HG02678 (cell line): ENCODE measurements around the gene ACADS.
"Not testable (repeated sequence)": the region's sequence is repeated elsewhere in the genome, so short reads cannot be mapped to it uniquely, and the experiment has no call there.

Source experiments
- ATAC-seq: cut with Tn5 transposase; IDR thresholded peaks from one replicate; pipeline ENCODE4 v1.9.1; 2021; ENCODE audit warnings: mild to moderate bottlenecking, moderate library complexity; ENCODE audit not compliant: unreplicated experiment

ACADS gene

DNA sequence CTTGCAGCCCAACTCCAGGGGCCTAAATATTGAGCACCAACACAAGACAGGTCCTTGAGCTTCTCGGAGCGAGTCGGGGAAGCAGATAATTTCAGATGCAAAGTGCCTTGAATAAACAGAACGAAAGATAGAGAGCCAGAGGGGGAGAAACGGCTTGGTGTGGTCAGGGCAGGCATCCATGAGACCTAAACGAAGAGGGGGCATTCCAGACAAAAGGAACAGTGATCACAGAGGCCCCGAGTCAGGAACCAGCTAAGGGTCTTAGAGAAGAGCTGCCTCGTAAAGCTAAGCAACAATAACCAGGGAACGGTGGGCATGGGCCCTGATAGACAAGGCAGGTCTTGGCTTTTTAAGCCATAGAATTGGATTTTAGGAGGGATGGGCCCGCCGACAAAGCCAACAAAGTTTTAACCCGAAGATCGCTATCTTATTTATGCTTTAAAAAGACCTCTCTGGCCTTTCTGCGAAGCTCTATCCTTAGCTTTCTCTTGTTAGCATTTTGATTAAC lies 421 bp upstream of the ACADS start:
- ATAC-seq: no peak

- no peak for ATAC-seq
These were observed 826 bp downstream of the ACADS start for GRCh38 chr12:120726510-120726793.

GRCh38 chr12:120726961-120727360 lies 1.3 kb downstream of the ACADS start:
- ATAC-seq: no peak

GRCh38 chr12:120732198-120732597 lies 6.6 kb downstream of the ACADS start:
- ATAC-seq: not testable (repeated sequence)

- no peak for ATAC-seq
These were observed 7.9 kb downstream of the ACADS start for GRCh38 chr12:120733574-120733973.

DNA sequence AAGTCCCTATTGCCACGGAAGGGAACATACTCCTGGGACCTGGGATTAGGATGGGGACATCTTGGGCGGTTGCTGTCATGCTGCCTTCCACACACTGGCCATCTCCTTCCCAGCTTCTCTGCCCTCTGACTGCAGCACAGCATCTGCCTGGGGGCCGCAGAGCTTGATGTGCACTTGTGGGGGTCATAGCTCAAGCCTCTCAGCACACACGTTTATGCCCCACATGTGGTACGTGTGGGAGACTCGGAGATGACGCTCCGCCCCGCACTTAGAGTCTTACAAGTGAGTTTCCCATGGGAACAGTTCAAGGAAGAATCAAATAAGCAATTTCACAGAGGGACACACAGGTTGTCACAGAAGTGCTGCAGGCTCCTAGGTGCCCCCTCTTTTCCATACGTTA lies 8.6 kb downstream of the ACADS start:
- no peak for ATAC-seq

DNA sequence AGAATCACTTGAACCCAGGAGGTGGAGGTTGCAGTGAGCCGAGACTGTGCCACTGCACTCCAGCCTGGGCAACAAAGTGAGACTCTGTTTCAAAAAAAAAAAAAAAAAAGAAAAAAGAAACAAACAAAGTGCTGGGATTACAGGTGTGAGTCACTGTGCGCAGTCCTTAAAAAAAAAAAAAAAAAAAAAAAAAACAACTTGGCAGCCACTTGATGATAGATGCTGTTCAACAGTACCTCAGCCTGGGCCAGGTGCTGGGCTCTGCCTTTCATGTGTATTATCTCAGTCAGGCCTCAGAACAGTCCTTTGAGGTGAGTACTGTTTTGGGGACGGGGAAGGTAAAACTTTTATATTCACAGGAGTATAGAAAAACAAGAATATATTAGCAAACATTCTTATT lies 9.6 kb downstream of the ACADS start:
- no peak for ATAC-seq

DNA sequence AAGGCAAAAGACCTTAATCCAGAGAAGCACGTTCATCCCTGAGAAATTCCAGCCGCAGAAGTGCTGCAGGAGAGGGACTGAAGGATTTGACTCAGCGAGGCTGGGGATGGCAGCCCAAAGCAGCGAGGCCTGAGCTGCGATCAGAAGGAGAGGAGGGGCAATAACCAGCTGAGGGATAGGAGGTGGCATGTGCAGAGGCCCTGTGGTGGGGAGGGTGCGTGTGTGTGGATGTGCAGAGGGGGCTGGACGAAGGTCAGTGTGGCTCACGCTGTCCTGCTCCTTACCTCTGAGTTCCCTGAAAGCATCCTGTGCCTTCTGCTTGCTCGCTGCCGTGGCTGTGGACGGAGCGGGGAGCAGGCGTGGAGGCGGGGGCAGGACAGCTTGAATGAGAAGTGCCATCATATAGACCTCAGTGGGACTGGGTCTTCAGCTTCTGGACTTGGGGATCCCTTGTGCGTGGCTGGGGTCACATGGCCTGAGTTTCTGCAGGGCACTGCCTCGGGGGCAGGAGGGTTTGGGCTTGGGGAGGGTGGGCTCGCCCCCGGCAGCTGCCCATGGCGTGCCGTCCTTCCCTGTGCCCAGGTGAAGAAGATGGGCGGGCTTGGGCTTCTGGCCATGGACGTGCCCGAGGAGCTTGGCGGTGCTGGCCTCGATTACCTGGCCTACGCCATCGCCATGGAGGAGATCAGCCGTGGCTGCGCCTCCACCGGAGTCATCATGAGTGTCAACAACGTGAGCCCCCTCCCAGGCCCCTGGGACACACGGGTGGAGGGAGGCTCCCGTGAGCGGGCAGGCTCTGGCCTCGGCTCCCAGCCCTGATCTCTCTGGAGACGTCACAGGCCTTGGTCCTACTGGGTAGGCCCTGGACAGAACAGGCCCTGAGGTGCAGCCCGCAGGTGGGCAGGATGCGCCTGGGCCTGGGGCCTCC lies 11.0 kb downstream of the ACADS start:
- no peak for ATAC-seq

- ATAC-seq: no peak
These were observed 12.1 kb downstream of the ACADS start for GRCh38 chr12:120737557-120738251.

- ATAC-seq: no peak
These were observed 12.8 kb downstream of the ACADS start for GRCh38 chr12:120738252-120739030.

- ATAC-seq: no peak
These were observed 13.6 kb downstream of the ACADS start for GRCh38 chr12:120739031-120739762.

DNA sequence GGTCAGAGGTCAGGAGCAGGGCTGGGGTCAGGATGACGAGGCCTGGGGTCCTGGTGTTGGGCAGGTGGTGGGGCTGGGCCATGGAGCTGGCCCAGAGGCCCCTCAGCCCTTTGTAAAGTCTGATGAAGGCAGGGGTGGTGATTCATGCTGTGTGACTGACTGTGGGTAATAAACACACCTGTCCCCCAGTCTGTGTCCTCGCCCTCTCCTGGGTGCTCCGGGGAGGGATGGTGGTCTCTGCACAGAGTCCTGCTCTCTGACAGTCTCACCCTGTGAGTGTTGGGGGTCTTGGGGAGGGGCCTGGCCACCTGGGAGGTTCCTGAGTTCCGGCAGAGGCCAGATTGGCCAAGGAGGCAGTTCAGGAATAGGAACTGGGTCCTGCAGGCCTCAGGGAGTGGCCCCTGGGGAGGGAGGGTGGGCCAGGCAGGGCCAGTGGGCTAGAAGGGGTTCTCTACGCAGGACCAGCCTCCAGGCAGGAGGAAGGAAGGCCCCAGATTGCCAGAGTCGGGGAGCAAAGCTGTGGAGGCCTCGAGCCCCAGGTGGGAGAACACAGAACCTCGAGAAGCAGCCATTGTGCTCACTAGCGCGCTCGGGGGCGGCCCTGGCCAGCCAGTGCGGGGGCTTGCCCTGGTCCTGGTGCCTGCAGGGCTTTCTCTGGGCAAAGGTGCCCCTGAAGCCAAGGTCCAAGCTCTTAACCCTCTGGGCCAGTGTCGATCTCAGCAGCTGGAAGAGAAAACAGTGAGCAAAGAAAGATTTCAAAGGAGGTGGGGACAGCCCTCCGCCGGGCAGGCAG lies 14.4 kb downstream of the ACADS start:
- ATAC-seq: no peak

GRCh38 chr12:120740871-120741270 lies 15.2 kb downstream of the ACADS start:
- ATAC-seq: no peak

GRCh38 chr12:120741476-120742421 lies 16.1 kb downstream of the ACADS start:
- no peak for ATAC-seq

DNA sequence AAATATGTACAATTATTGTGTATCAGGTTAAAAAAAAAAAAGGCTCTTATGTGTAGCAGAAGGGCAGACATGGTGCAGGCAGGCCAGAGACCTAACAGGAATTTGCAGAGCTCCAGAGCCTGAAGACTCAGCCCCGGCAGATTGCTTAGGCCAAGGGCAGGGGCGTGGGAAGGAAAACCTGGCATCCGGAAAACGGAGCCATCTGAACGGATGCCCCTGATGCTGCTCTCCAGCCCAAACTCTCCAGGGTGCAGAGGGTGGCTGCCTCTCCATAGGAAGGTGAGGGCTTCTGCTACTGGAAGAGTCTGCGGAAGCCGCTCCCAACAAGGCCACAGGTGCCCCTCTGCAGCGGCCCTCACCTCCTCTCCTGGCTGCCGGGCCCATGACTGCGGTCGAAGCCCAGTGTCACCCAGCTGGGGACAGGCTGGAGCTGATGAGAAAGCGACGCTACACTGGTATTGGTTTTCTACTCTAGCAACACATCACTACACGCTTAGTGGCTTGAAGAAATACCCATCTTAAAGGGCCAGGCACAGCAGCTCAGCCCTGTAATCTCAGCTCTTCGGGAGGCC lies 19.4 kb downstream of the ACADS start:
- ATAC-seq: no peak

GRCh38 chr12:120748242-120748641 lies 22.6 kb downstream of the ACADS start:
- no peak for ATAC-seq

GRCh38 chr12:120749256-120749655 lies 23.6 kb downstream of the ACADS start:
- no peak for ATAC-seq

GRCh38 chr12:120750806-120751205 lies 25.2 kb downstream of the ACADS start:
- ATAC-seq: no peak
